HG02798 (cell line): ENCODE data around the gene MSMP.

Experiments used
- ATAC-seq: cut with Tn5 transposase; IDR thresholded peaks from one replicate; pipeline ENCODE4 v1.9.1; 2021; ENCODE audit warnings: mild to moderate bottlenecking; ENCODE audit not compliant: unreplicated experiment, poor library complexity

Gene MSMP

GRCh38 chr9:35703906-35704672, 50.0 kb downstream of the MSMP start:
- ATAC-seq, result no peak
